Ishikawa (cell line): Measurements from ENCODE around the gene RPL26.

Source experiments
- EP300 ChIP-seq: IDR thresholded peaks from 2 replicates; pipeline ENCODE4 v1.6.1; 2012; ENCODE audit warnings: borderline replicate concordance
- MAX ChIP-seq: IDR thresholded peaks from 2 replicates; pipeline ENCODE4 v1.6.1; 2012

DNA sequence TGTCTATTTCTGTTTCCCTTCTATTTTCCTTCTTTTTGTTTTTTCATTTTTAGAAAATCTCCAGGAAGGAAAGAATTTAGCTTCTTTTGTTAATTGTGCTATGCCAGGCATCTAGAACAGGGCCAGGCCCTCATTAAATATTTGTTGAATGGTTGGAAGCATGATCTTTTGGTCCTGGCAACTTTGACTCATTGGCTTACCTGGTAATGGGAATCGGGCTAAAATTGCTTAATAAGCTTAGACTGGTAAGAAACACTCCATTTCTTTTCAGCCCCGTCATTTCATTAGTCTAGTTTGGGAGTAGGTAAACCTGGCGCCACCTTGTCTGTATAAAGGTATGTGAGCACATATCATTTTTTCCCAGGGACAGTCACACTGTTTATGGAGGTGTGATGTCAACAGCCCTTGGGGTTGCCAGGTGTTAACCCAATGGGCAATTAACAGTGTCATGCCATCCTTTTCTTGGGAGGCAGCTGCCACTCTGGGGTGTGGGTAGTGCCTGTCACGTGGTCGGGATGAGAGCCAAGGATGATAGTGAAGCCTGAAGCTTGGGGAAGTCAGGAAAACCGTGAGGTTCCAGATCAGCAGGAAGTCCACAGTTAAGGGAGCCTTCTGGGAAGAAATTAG is 43.2 kb upstream of the RPL26 start:
- TF ChIP-seq MAX (no peak), EP300 (no peak)
